ENCODE results near the gene TMEM39B. TPM values are rescaled to one million over a fixed set of nuclear protein-coding genes. Genes with fewer than 3 reads are reported as not detected.

Gene TMEM39B
- total and polyA plus RNA-seq, 7 donors, result 4.7 to 11.5 (median 7.2) TPM

DNA sequence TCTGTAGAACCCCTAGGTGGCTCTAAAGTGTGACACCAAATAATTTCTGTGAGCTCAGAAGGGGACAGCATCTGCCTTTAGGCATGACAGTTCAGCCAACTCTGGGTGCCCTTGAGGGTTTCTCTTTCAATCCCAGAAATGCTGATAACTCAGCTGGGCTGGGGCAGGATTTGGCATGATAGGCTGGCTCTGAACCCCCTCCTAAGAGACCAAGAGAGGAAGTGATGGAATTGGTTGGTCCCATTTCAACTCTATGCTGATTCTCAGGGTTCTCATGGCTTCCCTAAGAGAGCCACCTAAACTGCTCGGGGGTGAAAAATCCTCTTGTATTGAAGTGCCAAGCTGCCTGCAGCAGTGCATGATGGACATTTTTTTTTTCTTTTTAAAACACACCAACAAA is 28.5 kb upstream of the TMEM39B start:
- no peak for ATAC-seq
- DNase-seq, result no peak
- Histone ChIP-seq H3K27ac (no peak overlapping the region), H3K4me1 (no peaks in the 10 kb centered on the region), H3K36me3 (ENCODE audit: insufficient read depth in 1 of 2, low read depth in 1 of 2) (peaks cover 0 to 37% of the 10 kb centered on the region in 2 donors), H3K27me3 (ENCODE audit: insufficient read depth in 3 of 3, low read length in 2 of 3) (no peaks in the 10 kb centered on the region), H3K9me3 (no peaks in the 10 kb centered on the region), H3K4me3 (no peak overlapping the region)
- intact Hi-C loops (cut with DNase I), result no loop called here
- TF ChIP-seq, protein P1, sequence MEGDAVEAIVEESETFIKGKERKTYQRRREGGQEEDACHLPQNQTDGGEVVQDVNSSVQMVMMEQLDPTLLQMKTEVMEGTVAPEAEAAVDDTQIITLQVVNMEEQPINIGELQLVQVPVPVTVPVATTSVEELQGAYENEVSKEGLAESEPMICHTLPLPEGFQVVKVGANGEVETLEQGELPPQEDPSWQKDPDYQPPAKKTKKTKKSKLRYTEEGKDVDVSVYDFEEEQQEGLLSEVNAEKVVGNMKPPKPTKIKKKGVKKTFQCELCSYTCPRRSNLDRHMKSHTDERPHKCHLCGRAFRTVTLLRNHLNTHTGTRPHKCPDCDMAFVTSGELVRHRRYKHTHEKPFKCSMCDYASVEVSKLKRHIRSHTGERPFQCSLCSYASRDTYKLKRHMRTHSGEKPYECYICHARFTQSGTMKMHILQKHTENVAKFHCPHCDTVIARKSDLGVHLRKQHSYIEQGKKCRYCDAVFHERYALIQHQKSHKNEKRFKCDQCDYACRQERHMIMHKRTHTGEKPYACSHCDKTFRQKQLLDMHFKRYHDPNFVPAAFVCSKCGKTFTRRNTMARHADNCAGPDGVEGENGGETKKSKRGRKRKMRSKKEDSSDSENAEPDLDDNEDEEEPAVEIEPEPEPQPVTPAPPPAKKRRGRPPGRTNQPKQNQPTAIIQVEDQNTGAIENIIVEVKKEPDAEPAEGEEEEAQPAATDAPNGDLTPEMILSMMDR (IDR thresholded peaks at IDR 0.05), result no peak
- 78 to 79% (median 78%) methylated on average over 1 of the region's 1 CpG for WGBS, 3 donors

- no peaks in the 10 kb centered on the region for H3K4me1 ChIP-seq
- H3K4me3 ChIP-seq, result no peak overlapping the region
- H3K27ac ChIP-seq, result no peak overlapping the region
- TF ChIP-seq, protein P1 (IDR thresholded peaks at IDR 0.05), result no peak
- 87 to 93% (median 88%) methylated on average over 2 of the region's 2 CpGs for WGBS, 3 donors
- no peaks in the 10 kb centered on the region for H3K9me3 ChIP-seq
- ATAC-seq (no peak), DNase-seq (no peak)
- H3K27me3 ChIP-seq (ENCODE audit: insufficient read depth in 3 of 3, low read length in 2 of 3), result no peaks in the 10 kb centered on the region
- peaks cover 0 to 28% of the 10 kb centered on the region in 2 donors for H3K36me3 ChIP-seq (ENCODE audit: insufficient read depth in 1 of 2, low read depth in 1 of 2)
- intact Hi-C loops (cut with DNase I), result no loop called here
These were observed 27.0 kb upstream of the TMEM39B start for GRCh38 chr1:32045772-32046171.

GRCh38 chr1:32047701-32048100 is 25.0 kb upstream of the TMEM39B start:
- Histone ChIP-seq H3K9me3 (no peaks in the 10 kb centered on the region), H3K27ac (no peak overlapping the region), H3K27me3 (ENCODE audit: insufficient read depth in 3 of 3, low read length in 2 of 3) (no peaks in the 10 kb centered on the region), H3K36me3 (ENCODE audit: insufficient read depth in 1 of 2, low read depth in 1 of 2) (peaks cover 0 to 18% of the 10 kb centered on the region in 2 donors), H3K4me1 (no peaks in the 10 kb centered on the region), H3K4me3 (no peak overlapping the region)
- TF ChIP-seq, protein P1 (IDR thresholded peaks at IDR 0.05), result no peak
- no peak for ATAC-seq
- DNase-seq, result no peak
- intact Hi-C loops (cut with DNase I), result no loop called here

DNA sequence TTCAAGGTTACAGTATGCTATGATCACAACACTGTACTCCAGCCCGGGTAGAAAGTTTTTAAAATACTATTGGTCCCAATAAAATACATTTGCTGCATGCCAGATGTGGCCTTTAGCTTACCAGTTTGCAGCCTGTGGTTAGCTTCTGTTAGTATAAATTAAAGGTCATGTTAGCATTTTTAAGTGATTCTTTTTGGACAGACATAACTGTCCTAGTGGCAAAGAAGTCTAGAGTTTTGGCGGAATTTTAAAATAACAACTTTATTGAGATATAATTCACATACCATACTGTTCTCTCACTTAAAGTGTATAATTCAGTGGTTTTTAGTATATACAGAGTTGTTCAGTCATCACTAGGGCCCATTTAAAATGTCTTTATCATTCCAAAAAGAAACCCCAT is 24.3 kb upstream of the TMEM39B start:
- no peaks in the 10 kb centered on the region for H3K9me3 ChIP-seq
- H3K27me3 ChIP-seq (ENCODE audit: insufficient read depth in 3 of 3, low read length in 2 of 3), result no peaks in the 10 kb centered on the region
- WGBS, 3 donors, result 85 to 86% (median 85%) methylated on average over 2 of the region's 2 CpGs
- H3K4me1 ChIP-seq, result no peaks in the 10 kb centered on the region
- H3K36me3 ChIP-seq (ENCODE audit: insufficient read depth in 1 of 2, low read depth in 1 of 2), result peaks cover 0 to 20% of the 10 kb centered on the region in 2 donors
- H3K4me3 ChIP-seq, result no peak overlapping the region
- no peak for ATAC-seq
- DNase-seq, result no peak
- no peak overlapping the region for H3K27ac ChIP-seq
- intact Hi-C loops (cut with DNase I), result no loop called here
- TF ChIP-seq, protein P1 (IDR thresholded peaks at IDR 0.05), result no peak

DNA sequence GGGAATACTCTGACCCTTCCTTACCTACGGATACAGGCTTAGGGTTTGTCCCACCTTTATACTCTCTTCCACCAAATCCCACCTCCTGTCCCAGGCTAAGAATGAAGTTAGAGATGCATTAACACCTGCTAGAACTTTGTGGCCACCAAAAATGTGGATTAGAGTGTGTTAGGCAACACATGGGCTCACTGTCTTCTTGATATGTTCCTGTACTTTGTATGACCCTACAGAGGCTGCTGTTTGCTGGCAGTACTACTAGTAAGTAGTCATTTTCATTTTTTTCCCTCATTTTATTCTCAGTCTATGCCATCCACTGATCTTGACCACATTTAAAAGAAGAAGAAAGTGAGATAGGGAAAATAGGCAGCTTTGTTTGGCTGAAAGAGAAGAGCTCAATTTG is 21.0 kb upstream of the TMEM39B start:
- no peaks in the 10 kb centered on the region for H3K27me3 ChIP-seq (ENCODE audit: insufficient read depth in 3 of 3, low read length in 2 of 3)
- intact Hi-C loops (cut with DNase I), result no loop called here
- WGBS, 3 donors, result 86 to 93% (median 89%) methylated on average over 1 of the region's 1 CpG
- peaks cover 0 to 13% of the 10 kb centered on the region in 2 donors for H3K36me3 ChIP-seq (ENCODE audit: insufficient read depth in 1 of 2, low read depth in 1 of 2)
- no peaks in the 10 kb centered on the region for H3K9me3 ChIP-seq
- H3K4me3 ChIP-seq, result no peak overlapping the region
- TF ChIP-seq, protein P1 (IDR thresholded peaks at IDR 0.05), result no peak
- DNase-seq (no peak), ATAC-seq (no peak)
- H3K27ac ChIP-seq, result no peak overlapping the region
- no peaks in the 10 kb centered on the region for H3K4me1 ChIP-seq
